IPS-18a (cell line): Measurements from ENCODE around the gene PLA2G4F.

Experiments used
- H3K27ac ChIP-seq: one replicate; pipeline ENCODE4 v1.5.1; 2013; ENCODE audit warnings: low read length
- H3K27me3 ChIP-seq: one replicate; pipeline ENCODE4 v1.6.1; 2013; ENCODE audit warnings: mild to moderate bottlenecking, low read length; ENCODE audit not compliant: control insufficient read depth, insufficient read depth
- H3K36me3 ChIP-seq: one replicate; pipeline ENCODE4 v1.6.1; 2013; ENCODE audit warnings: low read depth, low read length; ENCODE audit not compliant: control insufficient read depth
- H3K4me1 ChIP-seq: one replicate; pipeline ENCODE4 v1.6.1; 2013; ENCODE audit warnings: low read depth, low read length; ENCODE audit not compliant: control insufficient read depth
- H3K4me3 ChIP-seq: one replicate; pipeline ENCODE4 v1.5.1; 2013; ENCODE audit warnings: low read length
- H3K9ac ChIP-seq: one replicate; pipeline ENCODE4 v1.6.1; 2013; ENCODE audit warnings: mild to moderate bottlenecking, low read length, moderate library complexity
- H3K9me3 ChIP-seq: one replicate; pipeline ENCODE4 v1.6.1; 2013; ENCODE audit warnings: low read depth, low read length; ENCODE audit not compliant: control insufficient read depth

PLA2G4F gene

GRCh38 chr15:42152196-42152920 lies 4.1 kb downstream of the PLA2G4F start:
- no peaks in the 10 kb centered on the region for H3K36me3 ChIP-seq
- no peak overlapping the region for H3K9ac ChIP-seq
- H3K4me1 ChIP-seq, result no peaks in the 10 kb centered on the region
- no peak overlapping the region for H3K27ac ChIP-seq
- no peak overlapping the region for H3K4me3 ChIP-seq
- H3K27me3 ChIP-seq, result no peaks in the 10 kb centered on the region
- no peaks in the 10 kb centered on the region for H3K9me3 ChIP-seq

GRCh38 chr15:42151736-42152135 lies 4.7 kb downstream of the PLA2G4F start:
- Histone ChIP-seq H3K36me3 (no peaks in the 10 kb centered on the region), H3K9me3 (no peaks in the 10 kb centered on the region), H3K27me3 (no peaks in the 10 kb centered on the region), H3K9ac (no peak overlapping the region), H3K4me3 (no peak overlapping the region), H3K27ac (no peak overlapping the region), H3K4me1 (no peaks in the 10 kb centered on the region)

GRCh38 chr15:42151141-42151561 lies 5.3 kb downstream of the PLA2G4F start:
- Histone ChIP-seq H3K27ac (no peak overlapping the region), H3K4me3 (no peak overlapping the region)

GRCh38 chr15:42150219-42150970 lies 6.0 kb downstream of the PLA2G4F start:
- H3K9ac ChIP-seq, result no peak overlapping the region
- H3K9me3 ChIP-seq, result no peaks in the 10 kb centered on the region
- H3K4me1 ChIP-seq, result no peaks in the 10 kb centered on the region
- no peaks in the 10 kb centered on the region for H3K36me3 ChIP-seq
- H3K4me3 ChIP-seq, result no peak overlapping the region
- H3K27ac ChIP-seq, result no peak overlapping the region
- no peaks in the 10 kb centered on the region for H3K27me3 ChIP-seq

More at GRCh38 chr15:42151141-42151561, 5.3 kb downstream of the PLA2G4F start:
- Histone ChIP-seq H3K27me3 (no peaks in the 10 kb centered on the region), H3K9me3 (no peaks in the 10 kb centered on the region), H3K9ac (no peak overlapping the region), H3K4me1 (no peaks in the 10 kb centered on the region), H3K36me3 (no peaks in the 10 kb centered on the region)

DNA sequence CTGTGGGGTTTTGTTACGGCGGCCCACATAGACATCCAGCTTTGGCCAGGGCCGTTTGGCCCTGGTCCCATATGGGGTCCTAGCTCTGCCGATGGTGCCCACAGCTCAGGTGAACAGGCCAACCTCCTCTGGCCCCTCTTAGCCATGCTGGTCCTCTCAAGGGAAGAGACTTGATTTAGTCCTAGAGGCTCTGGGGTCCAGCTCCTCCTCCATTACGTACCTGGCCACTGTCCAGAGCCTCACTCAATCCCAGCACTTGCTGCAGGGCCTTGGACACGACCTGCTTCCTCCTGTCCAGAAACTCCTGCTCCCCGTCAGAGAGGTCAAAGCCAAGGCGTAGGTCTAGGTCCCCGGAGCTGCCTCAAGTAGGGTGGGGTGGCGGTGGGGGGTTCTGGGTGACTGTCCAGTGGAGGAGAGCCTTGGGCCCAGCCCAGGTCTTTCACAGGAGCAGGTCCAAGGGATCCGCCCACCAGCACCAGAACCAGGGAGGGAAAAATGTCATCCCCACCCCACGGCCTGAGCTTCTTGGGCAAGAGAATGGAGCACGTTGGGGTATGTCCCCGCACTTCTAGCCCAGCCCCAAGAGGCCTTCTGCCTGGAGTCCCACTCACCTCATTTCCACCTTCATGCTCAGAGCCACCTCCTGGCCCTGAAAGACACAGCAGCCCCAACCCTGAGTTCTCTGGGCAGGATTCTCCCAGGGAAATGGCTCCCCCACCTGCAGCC lies 6.8 kb downstream of the PLA2G4F start:
- Histone ChIP-seq H3K27me3 (no peaks in the 10 kb centered on the region), H3K9me3 (no peaks in the 10 kb centered on the region), H3K4me1 (no peaks in the 10 kb centered on the region), H3K4me3 (no peak overlapping the region), H3K36me3 (no peaks in the 10 kb centered on the region), H3K9ac (no peak overlapping the region), H3K27ac (no peak overlapping the region)

DNA sequence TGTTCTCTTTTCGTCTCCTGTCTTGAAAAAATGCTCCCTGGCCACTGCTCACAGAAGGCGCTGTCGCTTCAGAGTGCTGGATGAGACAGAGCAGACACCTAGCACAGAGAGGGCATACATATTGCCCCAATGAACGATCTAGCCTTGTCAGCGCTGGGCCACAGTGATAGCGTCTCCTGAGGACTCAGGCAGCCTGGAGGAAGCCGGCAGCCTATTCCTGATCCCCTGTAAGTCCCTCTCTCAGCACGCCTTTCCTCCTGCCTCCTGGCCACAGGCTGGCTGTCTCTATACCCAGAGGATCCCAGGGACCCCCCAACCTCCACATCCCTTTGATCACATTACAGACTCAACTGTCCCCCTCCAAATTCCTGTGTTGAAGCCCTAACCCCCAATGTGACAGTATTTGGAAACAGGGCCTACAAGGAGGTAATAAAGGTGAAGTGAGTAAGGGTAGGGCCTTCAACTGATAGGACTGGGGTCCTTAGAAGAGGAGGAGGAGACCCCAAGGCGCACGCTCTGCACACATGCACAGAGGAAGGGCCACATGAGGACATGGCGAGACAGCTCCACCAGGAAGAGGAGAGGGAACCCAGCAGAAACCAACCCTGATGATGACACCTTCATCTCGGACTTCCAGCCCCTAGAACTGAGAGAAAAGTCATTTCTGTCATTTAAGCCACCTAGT lies 7.5 kb downstream of the PLA2G4F start:
- no peak overlapping the region for H3K27ac ChIP-seq
- H3K9me3 ChIP-seq, result no peaks in the 10 kb centered on the region
- no peak overlapping the region for H3K4me3 ChIP-seq
- no peaks in the 10 kb centered on the region for H3K27me3 ChIP-seq
- no peak overlapping the region for H3K9ac ChIP-seq
- no peaks in the 10 kb centered on the region for H3K36me3 ChIP-seq
- H3K4me1 ChIP-seq, result no peaks in the 10 kb centered on the region

DNA sequence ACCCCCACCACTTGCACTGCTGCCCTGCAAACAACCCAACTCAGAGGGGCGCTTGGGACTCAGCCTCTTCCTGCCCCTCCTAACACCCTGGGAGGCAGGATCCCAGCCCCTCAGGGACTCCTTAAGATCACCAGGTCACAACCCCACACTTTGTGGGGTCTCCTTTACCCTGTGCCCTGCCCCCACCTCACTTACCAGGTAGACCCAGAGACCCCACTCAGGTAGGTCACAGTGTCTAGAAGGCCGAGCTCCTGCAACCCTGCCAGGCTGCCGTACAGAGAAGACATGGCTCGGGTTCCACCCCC lies 9.1 kb downstream of the PLA2G4F start:
- Histone ChIP-seq H3K9me3 (no peaks in the 10 kb centered on the region), H3K4me3 (no peak overlapping the region), H3K27ac (no peak overlapping the region), H3K9ac (no peak overlapping the region), H3K4me1 (no peaks in the 10 kb centered on the region), H3K27me3 (no peaks in the 10 kb centered on the region), H3K36me3 (no peaks in the 10 kb centered on the region)

DNA sequence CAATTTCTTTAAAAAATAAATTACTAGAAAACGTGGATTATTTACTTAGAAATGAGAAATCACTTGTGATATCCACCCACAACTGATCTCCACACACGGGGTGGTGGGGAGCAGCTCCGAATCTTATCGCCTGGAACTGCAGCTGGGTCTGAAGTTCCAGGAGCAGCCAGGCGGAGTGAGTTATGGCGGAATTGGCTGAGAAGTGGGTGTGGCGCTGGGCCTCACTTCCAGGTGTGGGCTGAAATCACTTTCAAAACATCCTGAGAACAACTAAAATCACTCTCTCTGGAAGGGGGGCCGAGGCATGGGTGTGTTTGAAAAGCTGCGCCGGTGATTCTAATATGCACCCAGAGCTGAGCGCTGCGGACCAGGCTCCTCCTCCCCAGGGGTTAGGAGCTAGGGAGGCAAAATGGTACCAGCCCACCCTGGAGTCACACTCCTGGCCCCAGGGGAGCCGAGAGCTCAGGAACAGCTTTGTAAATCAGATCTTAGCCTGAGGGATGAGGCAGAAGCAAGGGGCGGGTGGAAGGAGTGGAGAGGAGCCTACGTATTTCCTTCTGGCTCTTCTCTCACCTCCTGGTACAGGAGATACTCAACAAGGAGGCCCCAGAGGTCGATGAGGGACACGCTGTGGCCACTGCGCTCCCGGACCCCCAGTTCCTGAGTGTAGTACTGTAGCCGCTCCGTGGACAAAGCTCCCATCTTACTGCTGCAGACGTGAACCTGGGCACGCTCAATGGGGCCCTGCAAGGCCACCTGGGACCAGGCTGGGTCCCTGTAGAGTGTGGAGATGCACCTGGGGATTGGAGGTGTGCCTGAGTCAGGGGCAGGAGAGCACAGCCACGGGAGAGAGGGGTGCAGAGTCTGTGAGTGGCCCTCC lies 9.6 kb downstream of the PLA2G4F start:
- Histone ChIP-seq H3K4me1 (no peaks in the 10 kb centered on the region), H3K4me3 (no peak overlapping the region), H3K9ac (no peak overlapping the region), H3K27me3 (no peaks in the 10 kb centered on the region), H3K36me3 (no peaks in the 10 kb centered on the region), H3K27ac (no peak overlapping the region), H3K9me3 (no peaks in the 10 kb centered on the region)

- no peaks in the 10 kb centered on the region for H3K27me3 ChIP-seq
- no peak overlapping the region for H3K27ac ChIP-seq
- no peak overlapping the region for H3K4me3 ChIP-seq
- no peaks in the 10 kb centered on the region for H3K9me3 ChIP-seq
- H3K9ac ChIP-seq, result no peak overlapping the region
- H3K36me3 ChIP-seq, result no peaks in the 10 kb centered on the region
- no peaks in the 10 kb centered on the region for H3K4me1 ChIP-seq
Measured at GRCh38 chr15:42145546-42146455, 10.6 kb downstream of the PLA2G4F start.

- Histone ChIP-seq H3K4me3 (no peak overlapping the region), H3K27ac (no peak overlapping the region), H3K9ac (no peak overlapping the region), H3K27me3 (no peaks in the 10 kb centered on the region), H3K4me1 (no peaks in the 10 kb centered on the region), H3K9me3 (no peaks in the 10 kb centered on the region), H3K36me3 (no peaks in the 10 kb centered on the region)
Measured at GRCh38 chr15:42144841-42145375, 11.5 kb downstream of the PLA2G4F start.
